Measurements from ENCODE around the gene DEXI.
"Not testable (repeated sequence)": the region's sequence is repeated elsewhere in the genome, so short reads cannot be mapped to it uniquely, and the experiment has no call there.

Gene DEXI

GRCh38 chr16:10970065-10970464 lies 27.8 kb upstream of the DEXI start:
- DNase-seq (ENCODE audit: low read depth) = no peak
- no peak for TF ChIP-seq CTCF (conservative IDR thresholded peaks at IDR 0.05; ENCODE audit: low read depth, low read length)
- H3K4me3 ChIP-seq (ENCODE audit: low read depth, low read length) = no peak overlapping the region

GRCh38 chr16:10969615-10970014 lies 27.3 kb upstream of the DEXI start:
- no peak for TF ChIP-seq CTCF (conservative IDR thresholded peaks at IDR 0.05; ENCODE audit: low read depth, low read length)
- no peak for DNase-seq (ENCODE audit: low read depth)
- H3K4me3 ChIP-seq (ENCODE audit: low read depth, low read length) = no peak overlapping the region

GRCh38 chr16:10968498-10968897 lies 26.2 kb upstream of the DEXI start:
- TF ChIP-seq CTCF (conservative IDR thresholded peaks at IDR 0.05; ENCODE audit: low read depth, low read length) = no peak
- no peak overlapping the region for H3K4me3 ChIP-seq (ENCODE audit: low read depth, low read length)

GRCh38 chr16:10967986-10968385 lies 25.7 kb upstream of the DEXI start:
- no peak for TF ChIP-seq CTCF (conservative IDR thresholded peaks at IDR 0.05; ENCODE audit: low read depth, low read length)
- H3K4me3 ChIP-seq (ENCODE audit: low read depth, low read length) = no peak overlapping the region
- DNase-seq (ENCODE audit: low read depth) = no peak

More at GRCh38 chr16:10968498-10968897, 26.2 kb upstream of the DEXI start:
- DNase-seq (ENCODE audit: low read depth) = no peak

- DNase-seq (ENCODE audit: low read depth); H3K4me3 ChIP-seq (ENCODE audit: low read depth, low read length): not testable (repeated sequence)
Measured at GRCh38 chr16:10966559-10966958, 24.3 kb upstream of the DEXI start.

GRCh38 chr16:10966129-10966528 lies 23.9 kb upstream of the DEXI start:
- no peak for DNase-seq (ENCODE audit: low read depth)
- no peak for TF ChIP-seq CTCF (conservative IDR thresholded peaks at IDR 0.05; ENCODE audit: low read depth, low read length)
- no peak overlapping the region for H3K4me3 ChIP-seq (ENCODE audit: low read depth, low read length)

GRCh38 chr16:10965440-10966061 lies 23.3 kb upstream of the DEXI start:
- no peak overlapping the region for H3K4me3 ChIP-seq (ENCODE audit: low read depth, low read length)
- DNase-seq (ENCODE audit: low read depth) = no peak
- no peak for TF ChIP-seq CTCF (conservative IDR thresholded peaks at IDR 0.05; ENCODE audit: low read depth, low read length)
